ENCODE results near the gene PTPN23. TPM values are rescaled to one million over a fixed set of nuclear protein-coding genes. Genes with fewer than 3 reads are reported as not detected.

PTPN23 gene
- total RNA-seq, 1 experiment from 2014 or later: 15.1 TPM

GRCh38 chr3:47374587-47374986, 6.2 kb upstream of the PTPN23 start:
- no peak for DNase-seq (ENCODE audit: low spot score)

DNA sequence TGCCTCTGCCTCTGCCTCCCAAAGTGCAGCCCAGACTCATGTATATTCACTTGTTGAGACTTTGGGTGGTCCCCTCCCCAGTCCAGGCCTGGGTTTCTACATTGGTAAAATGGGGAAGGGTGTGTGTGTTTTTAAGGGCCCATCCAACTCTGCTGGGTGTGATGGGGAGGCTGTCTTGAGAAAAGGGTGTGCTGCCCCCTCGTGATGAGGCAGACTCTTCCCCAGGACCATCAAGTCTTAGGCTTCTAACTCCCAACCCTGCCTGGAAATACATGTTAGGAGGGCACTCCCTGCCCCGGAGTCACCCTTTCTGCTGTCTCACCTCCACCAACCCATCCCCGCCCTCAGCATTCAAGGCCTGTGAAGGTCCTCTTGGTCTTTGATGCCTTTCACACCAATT, 4.4 kb upstream of the PTPN23 start:
- no peak for DNase-seq (ENCODE audit: low spot score)

DNA sequence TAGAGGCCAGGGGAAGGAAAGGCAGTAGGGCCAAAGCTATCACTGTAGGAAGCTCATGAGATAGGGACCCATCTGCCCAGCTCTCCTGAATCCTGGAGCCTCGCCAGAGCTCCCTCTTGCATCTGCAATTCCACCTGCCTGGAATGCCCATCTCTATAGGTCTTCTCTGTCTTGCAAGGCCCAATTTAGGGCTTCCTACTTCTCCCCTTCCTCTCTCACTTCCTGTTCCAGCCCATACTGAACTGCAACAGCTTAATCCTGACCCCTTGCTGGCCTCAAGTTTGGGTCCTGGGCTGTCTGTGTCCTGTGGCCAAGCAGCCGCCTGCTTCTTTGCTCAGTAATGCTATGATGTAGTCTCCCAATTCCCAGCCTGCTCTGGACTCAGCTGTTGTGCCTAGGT, 3.6 kb upstream of the PTPN23 start:
- DNase-seq (ENCODE audit: low spot score): no peak

- DNase-seq (ENCODE audit: low spot score): no peak
Measured at GRCh38 chr3:47378869-47379268, 2.0 kb upstream of the PTPN23 start.

DNA sequence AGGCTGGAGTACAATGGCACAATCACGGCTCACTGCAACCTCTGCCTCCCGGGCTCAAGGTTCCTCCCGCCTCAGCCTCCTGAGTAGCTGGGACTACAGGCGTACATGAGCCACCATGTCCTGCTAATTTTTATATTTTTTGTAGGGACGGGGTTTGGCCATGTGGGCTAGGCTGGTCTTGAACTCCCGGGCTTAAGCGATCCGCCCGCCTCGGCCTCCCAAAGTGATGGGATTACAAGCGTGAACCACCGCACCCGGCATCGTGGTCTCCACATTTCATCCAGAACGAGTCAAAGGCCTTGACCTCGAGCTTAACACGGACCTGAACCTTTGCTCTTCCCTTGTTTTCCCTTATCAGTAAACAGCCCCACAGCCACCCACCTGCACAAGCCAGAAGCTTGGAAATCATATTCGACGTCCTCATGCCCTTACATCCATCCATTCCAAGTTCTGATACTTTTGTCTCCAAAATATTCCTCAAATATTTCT, 1.4 kb upstream of the PTPN23 start:
- DNase-seq (ENCODE audit: low spot score): no peak

GRCh38 chr3:47380026-47380600, 708 bp upstream of the PTPN23 start:
- DNase-seq (ENCODE audit: low spot score): no peak

GRCh38 chr3:47381317-47382157, 716 bp downstream of the PTPN23 start:
- DNase-seq (ENCODE audit: low spot score): peak; percentile 54

DNA sequence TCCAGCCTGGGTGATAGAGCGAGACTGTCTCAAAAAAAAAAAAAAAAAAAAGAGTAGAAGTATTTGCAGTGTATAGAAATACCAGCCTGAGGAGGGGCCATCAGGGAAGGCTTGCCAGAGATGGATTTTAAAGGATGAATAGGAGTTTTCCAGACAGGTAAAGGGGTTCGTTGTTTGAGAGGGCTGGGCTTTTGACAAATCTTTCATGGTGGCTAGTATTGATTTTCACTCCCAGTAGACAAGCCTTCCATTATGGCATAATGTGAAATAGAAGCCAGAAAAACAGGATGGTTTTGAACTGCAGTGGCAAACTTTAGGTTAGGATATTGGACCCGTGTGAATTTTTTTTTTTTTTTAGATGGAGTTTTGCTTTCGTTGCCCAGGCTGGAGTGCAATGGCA, 3.6 kb downstream of the PTPN23 start:
- DNase-seq (ENCODE audit: low spot score): no peak

GRCh38 chr3:47385007-47385406, 4.2 kb downstream of the PTPN23 start:
- DNase-seq (ENCODE audit: low spot score): peak; percentile 36

DNA sequence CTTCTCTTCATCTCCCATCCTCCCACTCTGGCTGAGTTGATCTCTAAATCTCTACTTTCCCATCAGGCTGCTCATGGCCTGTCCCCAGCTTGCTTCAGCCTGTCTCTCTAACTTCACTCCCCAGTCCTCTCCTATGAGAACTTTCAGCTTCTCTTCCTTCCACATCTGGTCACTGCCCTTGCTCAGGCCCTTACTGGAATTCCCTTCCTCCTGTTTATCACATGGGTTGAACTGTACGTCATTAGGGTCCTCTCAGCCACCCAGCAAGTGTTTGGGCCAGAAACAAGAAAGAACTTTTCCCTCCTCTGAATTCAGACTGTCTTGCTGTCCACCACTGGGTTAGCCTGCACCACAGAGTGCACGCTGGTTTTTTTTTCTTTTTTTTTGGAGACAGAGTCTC, 5.0 kb downstream of the PTPN23 start:
- DNase-seq (ENCODE audit: low spot score): no peak

- no peak for DNase-seq (ENCODE audit: low spot score)
Measured at GRCh38 chr3:47392933-47393332, 12.1 kb downstream of the PTPN23 start.

DNA sequence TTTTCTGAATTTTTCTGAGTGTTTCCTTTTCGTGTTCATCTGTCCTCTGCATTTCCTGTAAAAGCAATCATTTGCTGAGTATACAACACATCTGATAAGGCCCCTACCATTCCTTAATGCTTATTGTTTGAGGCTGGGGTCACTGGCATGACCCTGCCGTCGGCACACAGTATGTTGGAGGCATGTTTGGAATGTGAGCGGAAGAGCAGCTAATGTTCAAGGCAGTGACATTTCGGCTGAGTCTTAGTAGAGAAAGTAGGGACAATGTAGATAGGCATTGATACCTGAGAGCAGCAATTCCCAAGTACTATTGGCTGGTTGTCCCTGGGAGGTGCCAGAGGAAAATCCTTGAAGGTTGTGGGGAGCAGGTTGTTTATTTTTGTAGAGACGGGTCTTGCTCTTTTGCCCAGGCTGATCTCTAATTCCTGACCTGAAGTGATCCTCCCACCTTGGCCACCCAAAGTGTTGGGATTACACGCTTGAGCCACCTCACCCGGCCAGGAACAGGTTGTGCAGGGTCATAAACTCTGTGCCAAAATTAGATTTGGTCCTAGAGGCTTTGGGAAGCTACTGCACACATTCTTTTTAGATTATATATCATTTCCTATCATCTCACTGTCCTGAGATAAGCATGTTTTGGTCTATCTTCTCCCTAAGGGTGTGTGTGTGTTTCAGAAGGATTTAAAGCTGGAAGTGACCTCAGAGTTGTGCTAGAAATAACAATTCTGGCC, 13.5 kb downstream of the PTPN23 start:
- DNase-seq (ENCODE audit: low spot score): no peak

DNA sequence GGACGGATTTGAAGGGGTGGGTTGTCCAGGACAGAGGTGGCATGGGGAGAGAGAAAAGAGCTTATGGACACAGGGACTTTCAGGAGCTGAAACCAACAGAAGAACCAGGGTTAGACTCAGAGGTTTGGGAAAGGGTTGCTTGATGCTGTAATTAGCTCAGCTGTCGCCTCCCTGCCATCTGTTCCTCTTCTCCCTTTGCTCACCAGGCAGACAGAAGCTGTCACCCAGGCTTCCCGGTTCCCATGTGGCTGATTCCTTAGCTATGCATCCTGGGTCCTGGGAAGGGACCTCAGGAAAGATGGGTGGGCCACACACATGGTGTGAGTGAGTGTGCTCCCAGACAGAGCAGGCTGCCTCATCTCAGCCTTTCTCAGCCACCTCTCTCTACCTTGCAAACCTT, 14.1 kb downstream of the PTPN23 start:
- no peak for DNase-seq (ENCODE audit: low spot score)

- DNase-seq (ENCODE audit: low spot score): no peak
Measured at GRCh38 chr3:47398228-47398627, 17.4 kb downstream of the PTPN23 start.

DNA sequence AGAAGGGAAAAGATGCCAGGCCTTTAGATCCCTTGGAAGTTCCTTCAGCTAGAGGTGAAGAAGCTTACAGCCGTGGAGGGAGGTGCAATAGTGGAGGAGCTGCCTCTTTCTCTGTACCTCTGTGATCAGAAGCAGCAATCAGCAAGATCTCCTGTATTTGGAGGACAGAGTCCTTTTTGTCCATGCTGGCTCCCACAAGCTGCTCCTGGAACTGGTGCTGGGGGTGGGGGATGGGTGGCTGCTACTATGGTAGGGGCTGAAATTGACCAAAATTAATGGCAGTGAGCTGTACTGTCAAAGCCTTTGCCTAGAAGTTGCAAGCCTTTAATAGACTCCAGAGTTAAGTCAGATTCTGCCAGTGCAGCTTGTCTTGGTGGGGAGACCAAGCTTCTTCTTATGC, 18.2 kb downstream of the PTPN23 start:
- DNase-seq (ENCODE audit: low spot score): no peak

- no peak for DNase-seq (ENCODE audit: low spot score)
Measured at GRCh38 chr3:47399531-47400270, 18.9 kb downstream of the PTPN23 start.

DNA sequence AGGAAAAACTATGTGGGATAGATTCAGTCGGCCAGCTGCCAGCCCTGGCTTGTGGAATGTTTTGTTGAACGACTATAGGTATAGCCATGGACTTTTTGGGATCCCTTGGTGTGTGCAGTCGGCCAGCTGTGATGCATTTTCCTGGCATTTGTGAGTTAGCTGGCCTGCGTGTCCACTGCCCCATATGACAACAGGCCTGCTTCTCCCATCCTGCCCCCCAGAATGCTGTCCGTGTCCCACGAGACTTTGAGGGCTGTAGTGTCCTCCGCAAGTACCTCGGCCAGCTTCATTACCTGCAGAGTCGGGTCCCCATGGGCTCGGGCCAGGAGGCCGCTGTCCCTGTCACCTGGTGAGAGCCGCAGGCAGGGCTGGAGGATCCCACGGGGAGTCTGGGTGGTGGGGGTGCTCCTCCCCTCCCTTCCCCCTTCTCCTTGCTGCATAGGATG, 23.6 kb downstream of the PTPN23 start:
- DNase-seq (ENCODE audit: low spot score): no peak

- no peak for DNase-seq (ENCODE audit: low spot score)
Measured at GRCh38 chr3:47404955-47405790, 24.4 kb downstream of the PTPN23 start.

DNA sequence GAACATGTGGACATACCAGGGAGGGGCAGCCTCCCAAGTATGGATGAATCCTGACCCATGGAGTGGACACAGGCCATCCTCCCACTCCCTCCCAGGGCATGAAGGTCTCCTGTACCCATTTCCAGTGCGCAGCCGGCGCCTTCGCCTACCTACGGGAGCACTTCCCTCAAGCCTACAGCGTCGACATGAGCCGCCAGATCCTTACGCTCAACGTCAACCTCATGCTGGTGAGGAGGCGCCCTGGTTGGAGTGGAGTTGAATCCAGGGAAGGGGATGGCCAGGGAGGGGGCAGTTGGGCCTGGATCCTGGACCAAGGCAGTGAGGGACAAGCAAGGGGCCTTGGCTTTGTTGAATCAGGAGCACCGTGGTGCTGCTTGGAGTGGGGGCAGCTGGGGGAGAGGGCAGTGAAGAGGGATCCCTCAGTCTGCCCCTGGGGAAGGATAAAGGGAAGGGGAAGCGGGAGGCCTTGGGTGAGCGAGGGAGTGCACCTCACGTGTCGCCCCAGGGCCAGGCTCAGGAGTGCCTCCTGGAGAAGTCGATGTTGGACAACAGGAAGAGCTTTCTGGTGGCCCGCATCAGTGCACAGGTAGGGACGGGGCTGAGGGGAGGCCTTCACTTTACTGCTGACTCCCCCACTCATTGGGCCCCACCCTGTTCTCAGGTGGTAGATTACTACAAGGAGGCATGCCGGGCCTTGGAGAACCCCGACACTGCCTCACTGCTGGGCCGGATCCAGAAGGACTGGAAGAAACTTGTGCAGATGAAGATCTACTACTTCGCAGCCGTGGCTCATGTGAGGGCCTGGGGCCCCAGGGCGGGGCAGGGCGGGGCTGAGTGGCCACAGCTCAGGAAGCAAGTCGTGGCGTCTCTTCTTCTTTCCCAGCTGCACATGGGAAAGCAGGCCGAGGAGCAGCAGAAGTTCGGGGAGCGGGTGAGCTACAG, 25.3 kb downstream of the PTPN23 start:
- DNase-seq (ENCODE audit: low spot score): no peak

- DNase-seq (ENCODE audit: low spot score): no peak
Measured at GRCh38 chr3:47406762-47407149, 25.9 kb downstream of the PTPN23 start.

All from A172 (cell line).